Endothelial cell of umbilical vein (primary cell): ENCODE results near the gene TDP1.

ENCODE experiments used
- CTCF ChIP-seq, 2 donors: IDR thresholded peaks; 1 replicate in 1 of 2; 2 replicates in 1 of 2; pipeline ENCODE4 v1.5.1; 2011; ENCODE audit warnings: low read length in 2 of 2, mild to moderate bottlenecking in 2 of 2, moderate library complexity in 2 of 2, control low read depth in 1 of 2, inconsistent platforms in 1 of 2, low read depth in 1 of 2; ENCODE audit not compliant: insufficient read depth in 1 of 2; ENCODE audit errors: extremely low read depth in 1 of 2
- EZH2 ChIP-seq: IDR thresholded peaks from 2 replicates; pipeline ENCODE4 v1.6.1; 2012; ENCODE audit warnings: borderline replicate concordance, low read depth, mild to moderate bottlenecking, moderate library complexity, low read length, inconsistent platforms; ENCODE audit not compliant: severe bottlenecking
- FOS ChIP-seq: IDR thresholded peaks from 2 replicates; pipeline ENCODE4 v1.6.1; 2011; ENCODE audit warnings: mild to moderate bottlenecking, low read length, moderate library complexity, borderline replicate concordance; ENCODE audit not compliant: insufficient read depth
- GATA2 ChIP-seq: IDR thresholded peaks from 2 replicates; pipeline ENCODE4 v1.7.0; 2011; ENCODE audit warnings: low read depth, mild to moderate bottlenecking, moderate library complexity, mixed read lengths, low read length; ENCODE audit not compliant: insufficient read length, insufficient read depth
- JUN ChIP-seq: IDR thresholded peaks from 2 replicates; pipeline ENCODE4 v1.6.1; 2011; ENCODE audit warnings: borderline replicate concordance, low read depth; ENCODE audit not compliant: insufficient read length, insufficient read depth
- MAX ChIP-seq: IDR thresholded peaks from 2 replicates; pipeline ENCODE4 v1.6.1; 2011; ENCODE audit not compliant: insufficient read depth, insufficient read length
- MYC ChIP-seq: IDR thresholded peaks from one replicate; pipeline ENCODE4 v1.6.1; 2011; ENCODE audit warnings: mild to moderate bottlenecking, low read depth, low read length
- POLR2A ChIP-seq: IDR thresholded peaks from 2 replicates; pipeline ENCODE4 v1.6.1; 2012; ENCODE audit warnings: low read depth, mild to moderate bottlenecking, control low read depth, low read length
- POLR2AphosphoS5 ChIP-seq: IDR thresholded peaks from 2 replicates; pipeline ENCODE4 v1.6.1; 2012; ENCODE audit warnings: low read depth, mild to moderate bottlenecking, control low read depth, low read length, moderate library complexity; ENCODE audit not compliant: insufficient read depth

- TF ChIP-seq MYC = no peak
- TF ChIP-seq CTCF (IDR thresholded peaks at IDR 0.05; ENCODE audit: extremely low read depth in 1 of 2, insufficient read depth in 1 of 2, low read depth in 1 of 2, low read length in 2 of 2) = no peak
- TF ChIP-seq POLR2AphosphoS5 = no peak
- no peak for TF ChIP-seq POLR2A
- TF ChIP-seq EZH2 = no peak
- no peak for TF ChIP-seq FOS
- TF ChIP-seq MAX = no peak
- TF ChIP-seq JUN = no peak
- TF ChIP-seq GATA2 = no peak
These were observed 79.3 kb downstream of the TDP1 start for GRCh38 chr14:90034835-90035525.
